HFFc6 (cell line): ENCODE data around the gene OPRD1. TPM values are rescaled to one million over a fixed set of nuclear protein-coding genes. Genes with fewer than 3 reads are reported as not detected.

Source experiments
- DNase-seq: peaks from one replicate; pipeline ENCODE4 v3.0.0-alpha.2; 2018
- H3K27ac Mint-ChIP-seq: 2 replicates; pipeline ENCODE4 v1.8.0; 2020; ENCODE audit warnings: mild to moderate bottlenecking, mixed read lengths
- H3K27me3 Mint-ChIP-seq: 2 replicates; pipeline ENCODE4 v1.8.0; 2021; ENCODE audit warnings: mild to moderate bottlenecking, moderate library complexity, mixed read lengths; ENCODE audit not compliant: insufficient read depth
- H3K36me3 Mint-ChIP-seq: 2 replicates; pipeline ENCODE4 v1.8.0; 2021; ENCODE audit warnings: low read depth, mixed read lengths
- H3K4me1 Mint-ChIP-seq: 2 replicates; pipeline ENCODE4 v1.8.0; 2020; ENCODE audit warnings: low read depth, mixed read lengths
- H3K4me3 Mint-ChIP-seq: 2 replicates; pipeline ENCODE4 v1.8.0; 2020; ENCODE audit warnings: mild to moderate bottlenecking, moderate library complexity, mixed read lengths
- H3K9me3 Mint-ChIP-seq: 2 replicates; pipeline ENCODE4 v1.8.0; 2020; ENCODE audit warnings: mild to moderate bottlenecking, mixed read lengths
- total RNA-seq, 6 experiments: library from RNA; stranded (reverse); fragmentation: NEBNext Ultra II Directional; extraction: Animal tissue kit (Norgen Biotek cat#: 25700); gene quantifications; 2 replicates in 1 of 6; 3 replicates in 5 of 6; pipeline ENCODE4 v1.2.3, GENCODE V29; 2021
- TF ChIP-seq, protein P1 (sequence below): fragments of 200-600 bp; sonication (generic); IDR thresholded peaks from 2 replicates; pipeline ENCODE4 v1.5.0; 2021; ENCODE audit warnings: antibody characterized with exemption, mild to moderate bottlenecking

The OPRD1 gene
- total RNA-seq, 6 experiments from 2014 or later, result not detected

DNA sequence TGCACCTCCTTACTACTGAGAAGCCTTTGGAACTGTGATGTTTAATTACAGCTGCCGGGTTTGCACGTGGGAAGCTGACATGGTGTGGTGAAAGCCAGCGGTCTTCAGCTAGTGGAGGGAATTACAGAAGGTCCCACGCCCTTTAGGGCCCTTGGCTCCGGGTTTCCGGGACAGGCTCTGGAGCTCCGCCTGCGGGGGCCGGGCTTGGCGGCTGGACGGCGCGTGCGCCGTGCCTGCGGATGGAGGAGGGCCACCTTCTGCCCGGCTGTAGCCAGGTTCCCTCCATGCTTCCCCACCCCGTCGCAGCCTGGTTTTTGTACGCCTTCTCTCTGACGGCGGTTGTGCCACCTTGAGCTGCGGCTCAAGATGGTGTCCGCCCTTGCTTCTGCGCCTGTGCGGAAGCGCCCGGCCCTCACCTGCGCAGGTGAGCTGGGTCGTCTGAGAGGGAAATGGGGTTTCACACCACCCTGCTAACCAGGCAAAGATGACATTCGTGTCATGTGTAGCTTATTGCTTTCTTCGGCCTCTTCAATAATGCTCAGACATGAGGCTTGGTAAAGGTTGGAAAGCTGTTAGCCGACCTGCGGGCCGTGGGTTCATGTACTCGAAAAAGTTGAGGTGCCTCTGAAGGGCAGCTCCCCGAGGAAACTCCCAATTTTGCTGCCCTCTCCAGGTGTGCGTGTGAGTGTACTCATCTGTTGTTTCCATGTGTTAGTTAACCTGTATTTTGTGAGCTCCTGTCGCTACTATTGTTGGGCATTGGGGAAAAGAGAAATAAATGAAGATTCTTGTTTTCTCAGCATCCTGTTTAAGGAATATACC, 36.6 kb upstream of the OPRD1 start:
- H3K27me3 Mint-ChIP-seq, result peaks cover 3% of the 10 kb centered on the region
- no peak for DNase-seq
- no peak overlapping the region for H3K27ac Mint-ChIP-seq
- peaks cover 4% of the 10 kb centered on the region; the same call in 1 of the 2 replicates for H3K4me1 Mint-ChIP-seq
- H3K36me3 Mint-ChIP-seq, result peaks cover 5% of the 10 kb centered on the region; the same call in 1 of the 2 replicates
- H3K4me3 Mint-ChIP-seq, result no peak overlapping the region
- TF ChIP-seq, protein P1, sequence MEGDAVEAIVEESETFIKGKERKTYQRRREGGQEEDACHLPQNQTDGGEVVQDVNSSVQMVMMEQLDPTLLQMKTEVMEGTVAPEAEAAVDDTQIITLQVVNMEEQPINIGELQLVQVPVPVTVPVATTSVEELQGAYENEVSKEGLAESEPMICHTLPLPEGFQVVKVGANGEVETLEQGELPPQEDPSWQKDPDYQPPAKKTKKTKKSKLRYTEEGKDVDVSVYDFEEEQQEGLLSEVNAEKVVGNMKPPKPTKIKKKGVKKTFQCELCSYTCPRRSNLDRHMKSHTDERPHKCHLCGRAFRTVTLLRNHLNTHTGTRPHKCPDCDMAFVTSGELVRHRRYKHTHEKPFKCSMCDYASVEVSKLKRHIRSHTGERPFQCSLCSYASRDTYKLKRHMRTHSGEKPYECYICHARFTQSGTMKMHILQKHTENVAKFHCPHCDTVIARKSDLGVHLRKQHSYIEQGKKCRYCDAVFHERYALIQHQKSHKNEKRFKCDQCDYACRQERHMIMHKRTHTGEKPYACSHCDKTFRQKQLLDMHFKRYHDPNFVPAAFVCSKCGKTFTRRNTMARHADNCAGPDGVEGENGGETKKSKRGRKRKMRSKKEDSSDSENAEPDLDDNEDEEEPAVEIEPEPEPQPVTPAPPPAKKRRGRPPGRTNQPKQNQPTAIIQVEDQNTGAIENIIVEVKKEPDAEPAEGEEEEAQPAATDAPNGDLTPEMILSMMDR, result no peak
- H3K9me3 Mint-ChIP-seq, result no peaks in the 10 kb centered on the region

DNA sequence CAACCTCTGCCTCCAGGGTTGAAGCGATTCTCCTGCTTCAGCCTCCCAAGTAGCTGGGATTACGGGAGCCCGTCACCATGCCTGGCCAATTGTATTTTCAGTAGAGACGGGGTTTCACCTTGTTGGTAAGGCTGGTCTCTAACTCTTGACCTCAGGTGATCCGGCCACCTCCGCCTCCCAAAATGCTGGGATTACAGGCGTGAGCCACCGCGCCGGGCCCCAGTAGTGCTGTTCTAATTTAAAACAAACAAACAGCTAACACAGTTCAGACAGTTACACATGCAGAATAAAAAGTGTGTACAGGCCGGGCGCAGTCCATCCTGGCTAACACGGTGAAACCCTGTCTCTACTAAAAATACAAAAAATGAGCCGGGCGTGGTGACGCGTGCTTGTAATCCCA, 35.6 kb upstream of the OPRD1 start:
- peaks cover 5% of the 10 kb centered on the region; the same call in 1 of the 2 replicates for H3K36me3 Mint-ChIP-seq
- H3K4me3 Mint-ChIP-seq, result no peak overlapping the region
- peaks cover 3% of the 10 kb centered on the region for H3K27me3 Mint-ChIP-seq
- H3K27ac Mint-ChIP-seq, result no peak overlapping the region
- peaks cover 11% of the 10 kb centered on the region; the same call in 1 of the 2 replicates for H3K4me1 Mint-ChIP-seq
- TF ChIP-seq, protein P1, result no peak
- no peak for DNase-seq
- no peaks in the 10 kb centered on the region for H3K9me3 Mint-ChIP-seq

GRCh38 chr1:28778021-28778420, 33.9 kb upstream of the OPRD1 start:
- TF ChIP-seq, protein P1, result no peak
- Mint-ChIP-seq H3K9me3 (no peaks in the 10 kb centered on the region), H3K27me3 (peaks cover 5% of the 10 kb centered on the region), H3K36me3 (no peaks in the 10 kb centered on the region), H3K4me1 (peaks cover 21% of the 10 kb centered on the region), H3K27ac (no peak overlapping the region), H3K4me3 (no peak overlapping the region)
- no peak for DNase-seq

GRCh38 chr1:28779751-28780408, 32.1 kb upstream of the OPRD1 start:
- Mint-ChIP-seq H3K36me3 (no peaks in the 10 kb centered on the region), H3K9me3 (no peaks in the 10 kb centered on the region)
- TF ChIP-seq, protein P1, result no peak

GRCh38 chr1:28781305-28781704, 30.7 kb upstream of the OPRD1 start:
- H3K9me3 Mint-ChIP-seq, result no peaks in the 10 kb centered on the region
- no peak for DNase-seq
- peaks cover 12% of the 10 kb centered on the region for H3K27me3 Mint-ChIP-seq
- H3K36me3 Mint-ChIP-seq, result no peaks in the 10 kb centered on the region
- peaks cover 27% of the 10 kb centered on the region for H3K4me1 Mint-ChIP-seq
- no peak overlapping the region for H3K4me3 Mint-ChIP-seq
- H3K27ac Mint-ChIP-seq, result no peak overlapping the region
- TF ChIP-seq, protein P1, result no peak

More at GRCh38 chr1:28779751-28780408, 32.1 kb upstream of the OPRD1 start:
- Mint-ChIP-seq H3K4me3 (no peak overlapping the region), H3K4me1 (peaks cover 21% of the 10 kb centered on the region), H3K27ac (no peak overlapping the region), H3K27me3 (peaks cover 5% of the 10 kb centered on the region)
- no peak for DNase-seq
